Astrocyte of the spinal cord (primary cell): ENCODE measurements around the gene GALNT14.

ENCODE experiments used
- DNase-seq: peaks from one replicate; pipeline ENCODE4 v3.0.0; 2011; ENCODE audit warnings: low read depth, low spot score
- H3K4me3 ChIP-seq: 2 replicates; pipeline ENCODE4 v1.5.1; 2011; ENCODE audit warnings: low read depth, mild to moderate bottlenecking, low read length, moderate library complexity
- CTCF ChIP-seq: IDR thresholded peaks from 2 replicates; pipeline ENCODE4 v1.5.1; 2012; ENCODE audit warnings: low read depth, mild to moderate bottlenecking, low read length, inconsistent platforms
- in situ Hi-C: cut with HindIII; loops from 2 replicates; pipeline ENCODE4 v1.10.0; 2017; ENCODE audit warnings: low sequenced_read_pairs

GALNT14 gene

GRCh38 chr2:31148514-31148913 lies 10.3 kb upstream of the GALNT14 start:
- no peak overlapping the region for H3K4me3 ChIP-seq
- in situ Hi-C loops, result no loop called here
- DNase-seq, result no peak
- no peak for TF ChIP-seq CTCF

- in situ Hi-C loops, result no loop called here
- H3K4me3 ChIP-seq, result no peak overlapping the region
- TF ChIP-seq CTCF, result no peak
- no peak for DNase-seq
Measured at GRCh38 chr2:31147645-31148044, 9.4 kb upstream of the GALNT14 start.

GRCh38 chr2:31142110-31142509 lies 3.9 kb upstream of the GALNT14 start:
- in situ Hi-C loops, result no loop called here
- no peak for TF ChIP-seq CTCF
- no peak overlapping the region for H3K4me3 ChIP-seq
- DNase-seq, result no peak

GRCh38 chr2:31141443-31142085 lies 3.3 kb upstream of the GALNT14 start:
- no peak overlapping the region for H3K4me3 ChIP-seq
- no peak for DNase-seq
- in situ Hi-C loops, result no loop called here
- no peak for TF ChIP-seq CTCF

- in situ Hi-C loops, result no loop called here
Measured at GRCh38 chr2:31140151-31140550, 1.9 kb upstream of the GALNT14 start.

GRCh38 chr2:31139671-31140070 lies 1.4 kb upstream of the GALNT14 start:
- in situ Hi-C loops, result no loop called here
- no peak for DNase-seq
- H3K4me3 ChIP-seq, result no peak overlapping the region
- no peak for TF ChIP-seq CTCF

More at GRCh38 chr2:31140151-31140550, 1.9 kb upstream of the GALNT14 start:
- TF ChIP-seq CTCF, result no peak
- DNase-seq, result no peak
- no peak overlapping the region for H3K4me3 ChIP-seq
